HEK293 (cell line): ENCODE measurements around the gene CREM.
A peak's percentile ranks its signal among the peaks of the same experiment; 100 is the strongest.

Experiments
- ELK4 ChIP-seq: IDR thresholded peaks from 2 replicates; pipeline ENCODE4 v1.6.1; 2011; ENCODE audit warnings: mild to moderate bottlenecking, low read depth, low read length, borderline replicate concordance
- IKZF3 ChIP-seq: fragments of 450-650 bp; IDR thresholded peaks from 2 replicates; pipeline ENCODE4 v1.5.0; 2018; ENCODE audit warnings: missing biosample characterization, mild to moderate bottlenecking, missing genetic modification characterization, moderate library complexity
- KLF10 ChIP-seq: fragments of 450-650 bp; IDR thresholded peaks from 2 replicates; pipeline ENCODE4 v1.5.1; 2018; ENCODE audit warnings: missing biosample characterization, mild to moderate bottlenecking, missing genetic modification characterization
- PRDM10 ChIP-seq: fragments of 450-650 bp; formaldehyde crosslinking; IDR thresholded peaks from 2 replicates; pipeline ENCODE4 v1.5.1; 2016; ENCODE audit warnings: missing biosample characterization, missing genetic modification characterization
- PRDM4 ChIP-seq: fragments of 450-650 bp; formaldehyde crosslinking; IDR thresholded peaks from 2 replicates; pipeline ENCODE4 v1.5.1; 2017; ENCODE audit warnings: missing biosample characterization, missing genetic modification characterization
- PRDM6 ChIP-seq: fragments of 450-650 bp; formaldehyde crosslinking; IDR thresholded peaks from 2 replicates; pipeline ENCODE4 v1.5.1; 2017; ENCODE audit warnings: missing biosample characterization, missing genetic modification characterization
- TSHZ1 ChIP-seq: fragments of 450-650 bp; formaldehyde crosslinking; IDR thresholded peaks from 2 replicates; pipeline ENCODE4 v1.5.1; 2016; ENCODE audit warnings: missing biosample characterization, missing genetic modification characterization, borderline replicate concordance
- ZNF18 ChIP-seq: fragments of 450-650 bp; formaldehyde crosslinking; IDR thresholded peaks from 2 replicates; pipeline ENCODE4 v1.5.1; 2016; ENCODE audit warnings: missing biosample characterization, missing genetic modification characterization
- ZNF202 ChIP-seq: fragments of 450-650 bp; formaldehyde crosslinking; IDR thresholded peaks from 2 replicates; pipeline ENCODE4 v1.5.1; 2016; ENCODE audit warnings: missing biosample characterization, missing genetic modification characterization, borderline replicate concordance
- ZNF280D ChIP-seq: fragments of 450-650 bp; formaldehyde crosslinking; IDR thresholded peaks from 2 replicates; pipeline ENCODE4 v1.5.1; 2016; ENCODE audit warnings: missing biosample characterization, missing genetic modification characterization
- ZNF302 ChIP-seq: fragments of 450-650 bp; formaldehyde crosslinking; IDR thresholded peaks from 2 replicates; pipeline ENCODE4 v1.5.1; 2016; ENCODE audit warnings: missing biosample characterization, missing genetic modification characterization, low read depth
- ZNF433 ChIP-seq: fragments of 450-650 bp; formaldehyde crosslinking; IDR thresholded peaks from 2 replicates; pipeline ENCODE4 v1.5.1; 2016; ENCODE audit warnings: missing biosample characterization, missing genetic modification characterization, low read depth
- ZNF521 ChIP-seq: fragments of 450-650 bp; formaldehyde crosslinking; IDR thresholded peaks from 2 replicates; pipeline ENCODE4 v1.5.1; 2017; ENCODE audit warnings: missing biosample characterization, mild to moderate bottlenecking, missing genetic modification characterization
- ZNF585B ChIP-seq: fragments of 450-650 bp; formaldehyde crosslinking; IDR thresholded peaks from 2 replicates; pipeline ENCODE4 v1.5.1; 2016; ENCODE audit warnings: missing biosample characterization, missing genetic modification characterization
- ZNF624 ChIP-seq: fragments of 450-650 bp; formaldehyde crosslinking; IDR thresholded peaks from 2 replicates; pipeline ENCODE4 v1.5.1; 2017; ENCODE audit warnings: missing biosample characterization, missing genetic modification characterization
- ZNF626 ChIP-seq: fragments of 450-650 bp; sonication (Bioruptor Pico); formaldehyde crosslinking; IDR thresholded peaks from 2 replicates; pipeline ENCODE4 v1.5.1; 2018; ENCODE audit warnings: missing biosample characterization, missing genetic modification characterization, inconsistent platforms
- ZNF658 ChIP-seq: fragments of 450-650 bp; formaldehyde crosslinking; IDR thresholded peaks from 2 replicates; pipeline ENCODE4; 2016; ENCODE audit warnings: missing biosample characterization, missing genetic modification characterization
- ZNF692 ChIP-seq: fragments of 450-650 bp; formaldehyde crosslinking; IDR thresholded peaks from 2 replicates; pipeline ENCODE4 v1.5.1; 2016; ENCODE audit warnings: missing biosample characterization, missing genetic modification characterization

CREM gene

GRCh38 chr10:35126530-35127288 is at the start of gene CREM (continued):
- TF ChIP-seq ZNF18 (no peak), PRDM6 (0 out of 2 replicates have a peak, but pooled peaks have one; percentile 19), ZNF692 (tag by site-specific recombination) (peak; percentile 49), KLF10 (tag by site-specific recombination) (peak; percentile 74; the same call in 1 of the 2 replicates), ZNF302 (no peak), PRDM10 (peak; percentile 52), ZNF521 (no peak), IKZF3 (tag by site-specific recombination) (peak; percentile 99), ZNF202 (tag by site-specific recombination) (no peak), ZNF626 (no peak), ELK4 (no peak), ZNF624 (no peak), ZNF433 (tag by site-specific recombination) (no peak), TSHZ1 (tag by site-specific recombination) (peak; percentile 41; the same call in 1 of the 2 replicates), ZNF658 (no peak), ZNF585B (no peak), ZNF280D (tag by site-specific recombination) (no peak), PRDM4 (tag by site-specific recombination) (0 out of 2 replicates have a peak, but pooled peaks have one; percentile 44)
